Measurements from ENCODE around the gene CHRDL2.

The CHRDL2 gene, protein sequence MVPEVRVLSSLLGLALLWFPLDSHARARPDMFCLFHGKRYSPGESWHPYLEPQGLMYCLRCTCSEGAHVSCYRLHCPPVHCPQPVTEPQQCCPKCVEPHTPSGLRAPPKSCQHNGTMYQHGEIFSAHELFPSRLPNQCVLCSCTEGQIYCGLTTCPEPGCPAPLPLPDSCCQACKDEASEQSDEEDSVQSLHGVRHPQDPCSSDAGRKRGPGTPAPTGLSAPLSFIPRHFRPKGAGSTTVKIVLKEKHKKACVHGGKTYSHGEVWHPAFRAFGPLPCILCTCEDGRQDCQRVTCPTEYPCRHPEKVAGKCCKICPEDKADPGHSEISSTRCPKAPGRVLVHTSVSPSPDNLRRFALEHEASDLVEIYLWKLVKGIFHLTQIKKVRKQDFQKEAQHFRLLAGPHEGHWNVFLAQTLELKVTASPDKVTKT

DNA sequence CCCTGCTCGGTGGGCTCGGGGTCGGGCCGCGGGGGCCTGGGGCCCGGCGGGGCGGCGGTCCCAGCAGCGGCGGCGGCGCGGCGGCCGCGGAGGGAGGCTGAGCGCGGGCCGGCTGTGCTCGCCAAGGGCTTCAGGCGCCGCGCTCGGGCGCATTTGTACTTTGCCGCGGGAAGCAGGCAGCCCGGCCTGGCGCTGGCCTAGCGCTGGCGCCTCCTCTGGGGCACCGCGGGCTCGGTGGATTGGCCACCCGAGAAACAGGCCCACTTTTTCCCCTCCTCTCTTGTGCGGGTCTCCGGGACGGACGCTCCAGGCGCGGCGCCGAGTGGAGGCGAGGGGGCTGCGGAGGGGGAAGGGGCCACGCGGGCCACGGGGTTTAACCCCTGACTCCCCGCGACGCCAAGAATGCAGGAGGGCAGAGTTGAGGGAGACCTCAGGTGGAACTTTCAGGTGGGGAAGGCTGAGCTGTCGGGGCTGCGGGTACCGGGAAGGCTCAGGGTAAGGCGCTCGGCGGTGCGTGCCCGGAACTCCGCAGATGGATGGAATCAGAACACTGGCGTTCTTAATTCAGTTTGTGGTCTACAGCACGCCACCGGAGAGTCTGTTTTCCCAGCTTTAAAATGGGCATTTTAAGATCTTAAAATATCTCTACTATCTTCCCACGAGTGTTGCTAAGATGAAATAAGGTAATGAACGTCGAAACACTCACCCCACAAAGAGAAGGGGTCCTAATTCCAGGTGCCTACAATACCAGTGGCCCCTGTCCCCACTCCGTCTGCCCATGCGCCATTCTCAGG lies at the start of gene CHRDL2:
TSS of gene CHRDL2 (minus strand) at position 126 of the 794 bp plus-strand sequence. CDS start 538 bp downstream, outside the sequence.
- TF ChIP-seq EZH2phosphoT487 (IDR thresholded peaks at IDR 0.05; ENCODE audit: low read length) (no peak), EZH2 (optimal IDR thresholded peaks at IDR 0.05; ENCODE audit: low read depth, low read length) (no peak)
- TF ChIP-seq, protein P1, sequence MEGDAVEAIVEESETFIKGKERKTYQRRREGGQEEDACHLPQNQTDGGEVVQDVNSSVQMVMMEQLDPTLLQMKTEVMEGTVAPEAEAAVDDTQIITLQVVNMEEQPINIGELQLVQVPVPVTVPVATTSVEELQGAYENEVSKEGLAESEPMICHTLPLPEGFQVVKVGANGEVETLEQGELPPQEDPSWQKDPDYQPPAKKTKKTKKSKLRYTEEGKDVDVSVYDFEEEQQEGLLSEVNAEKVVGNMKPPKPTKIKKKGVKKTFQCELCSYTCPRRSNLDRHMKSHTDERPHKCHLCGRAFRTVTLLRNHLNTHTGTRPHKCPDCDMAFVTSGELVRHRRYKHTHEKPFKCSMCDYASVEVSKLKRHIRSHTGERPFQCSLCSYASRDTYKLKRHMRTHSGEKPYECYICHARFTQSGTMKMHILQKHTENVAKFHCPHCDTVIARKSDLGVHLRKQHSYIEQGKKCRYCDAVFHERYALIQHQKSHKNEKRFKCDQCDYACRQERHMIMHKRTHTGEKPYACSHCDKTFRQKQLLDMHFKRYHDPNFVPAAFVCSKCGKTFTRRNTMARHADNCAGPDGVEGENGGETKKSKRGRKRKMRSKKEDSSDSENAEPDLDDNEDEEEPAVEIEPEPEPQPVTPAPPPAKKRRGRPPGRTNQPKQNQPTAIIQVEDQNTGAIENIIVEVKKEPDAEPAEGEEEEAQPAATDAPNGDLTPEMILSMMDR (IDR thresholded peaks at IDR 0.05; ENCODE audit: low read length), result no peak
- Histone ChIP-seq H3F3A (ENCODE audit: insufficient read depth, low read length) (no peaks in the 10 kb centered on the region), H3K36me3 (replicated peaks; ENCODE audit: insufficient read depth, low read length) (no peaks in the 10 kb centered on the region), H3K27ac (ENCODE audit: low read length) (no peak within 1 kb of the TSS), H3K9me3 (replicated peaks; ENCODE audit: insufficient read depth, low read length) (no peaks in the 10 kb centered on the region), H3K27me3 (replicated peaks; ENCODE audit: insufficient read depth, low read length) (peaks cover 28% of the 10 kb centered on the region), H3K4me3 (ENCODE audit: low read length) (no peak within 1 kb of the TSS), H3K4me2 (ENCODE audit: low read depth, low read length) (no peak within 1 kb of the TSS), H3K4me1 (ENCODE audit: low read length) (no peaks in the 10 kb centered on the region), H3K9ac (ENCODE audit: low read length) (no peak within 1 kb of the TSS), H3K79me2 (ENCODE audit: low read length) (no peaks in the 10 kb centered on the region), H4K20me1 (ENCODE audit: insufficient read depth, low read length) (no peaks in the 10 kb centered on the region), H3K9me2 (replicated peaks; ENCODE audit: insufficient read depth, low read length) (no peaks in the 10 kb centered on the region), H2AFZ (ENCODE audit: low read length) (no peak within 1 kb of the TSS)
- DNase-seq, result no peak

DNA sequence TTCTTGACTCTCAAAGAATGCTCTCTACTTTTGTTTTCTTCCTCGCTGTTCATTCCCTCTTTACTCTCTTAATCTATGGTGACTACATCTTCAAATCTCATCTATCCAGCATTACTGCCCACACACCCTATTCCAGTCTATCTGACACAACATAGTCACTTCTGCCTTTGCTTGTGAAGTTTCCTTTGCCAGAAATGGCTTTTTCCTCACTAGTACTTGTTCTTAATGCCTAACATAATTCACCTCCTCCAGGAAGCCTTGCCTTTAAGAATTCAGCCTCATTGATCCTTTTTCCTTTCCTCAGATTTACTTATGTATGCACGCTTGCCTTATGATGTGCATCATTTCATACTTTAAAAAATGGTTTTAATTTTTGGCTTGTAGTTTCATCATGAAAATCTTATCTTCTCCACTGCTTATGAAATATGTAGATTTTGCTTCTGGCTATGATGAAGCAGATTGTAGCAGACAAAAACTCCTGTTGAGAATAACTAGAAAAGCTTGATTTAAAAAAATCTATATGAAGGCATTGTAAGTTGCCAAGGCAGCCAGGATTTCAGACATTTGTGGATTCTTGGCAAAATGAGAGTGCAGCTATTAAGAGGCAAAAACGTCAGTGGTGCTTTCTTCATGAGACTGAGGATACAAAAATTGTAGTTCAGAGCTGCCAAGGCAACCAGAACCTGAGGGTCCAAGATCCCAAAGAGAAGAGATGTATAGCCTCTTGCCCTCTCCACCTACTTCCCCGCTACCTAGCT lies 49.2 kb upstream of the CHRDL2 start:
- H3K27me3 ChIP-seq (replicated peaks; ENCODE audit: insufficient read depth, low read length), result no peaks in the 10 kb centered on the region
- no peaks in the 10 kb centered on the region for H4K20me1 ChIP-seq (ENCODE audit: insufficient read depth, low read length)
- peaks cover 80% of the 10 kb centered on the region for H3K79me2 ChIP-seq (ENCODE audit: low read length)
- TF ChIP-seq EZH2phosphoT487 (IDR thresholded peaks at IDR 0.05; ENCODE audit: low read length) (no peak), EZH2 (optimal IDR thresholded peaks at IDR 0.05; ENCODE audit: low read depth, low read length) (no peak)
- TF ChIP-seq, protein P1 (IDR thresholded peaks at IDR 0.05; ENCODE audit: low read length), result no peak
- H3K27ac ChIP-seq (ENCODE audit: low read length), result no peak overlapping the region
- H3F3A ChIP-seq (ENCODE audit: insufficient read depth, low read length), result peaks cover 15% of the 10 kb centered on the region
- H3K4me3 ChIP-seq (ENCODE audit: low read length), result no peak overlapping the region
- no peak overlapping the region for H3K4me2 ChIP-seq (ENCODE audit: low read depth, low read length)
- H3K36me3 ChIP-seq (replicated peaks; ENCODE audit: insufficient read depth, low read length), result no peaks in the 10 kb centered on the region
- peaks cover 28% of the 10 kb centered on the region for H3K4me1 ChIP-seq (ENCODE audit: low read length)
- H2AFZ ChIP-seq (ENCODE audit: low read length), result no peak overlapping the region
- H3K9me2 ChIP-seq (replicated peaks; ENCODE audit: insufficient read depth, low read length), result no peaks in the 10 kb centered on the region
- H3K9me3 ChIP-seq (replicated peaks; ENCODE audit: insufficient read depth, low read length), result no peaks in the 10 kb centered on the region
- H3K9ac ChIP-seq (ENCODE audit: low read length), result no peak overlapping the region
- DNase-seq, result no peak

DNA sequence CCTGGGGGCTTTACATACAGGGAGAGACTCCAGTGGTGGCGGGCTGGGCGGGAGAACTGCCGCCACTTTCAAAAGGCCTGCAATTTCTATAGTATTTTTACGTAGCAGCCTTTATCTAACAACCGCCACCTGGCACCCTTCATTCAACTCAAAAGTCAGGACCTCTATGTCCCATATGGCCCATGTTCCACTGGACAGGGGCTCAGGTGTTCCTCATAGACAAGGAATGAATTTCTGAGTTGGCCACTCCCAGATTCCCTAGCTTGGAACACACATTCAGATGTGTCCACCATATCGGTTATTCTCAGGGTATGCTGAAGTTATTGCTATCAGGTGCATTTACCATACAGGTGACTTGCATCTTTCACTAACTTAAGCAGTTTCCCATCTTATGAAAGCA lies 47.4 kb upstream of the CHRDL2 start:
- H3K4me3 ChIP-seq (ENCODE audit: low read length), result no peak overlapping the region
- no peaks in the 10 kb centered on the region for H3K27me3 ChIP-seq (replicated peaks; ENCODE audit: insufficient read depth, low read length)
- H3F3A ChIP-seq (ENCODE audit: insufficient read depth, low read length), result peaks cover 11% of the 10 kb centered on the region
- no peak overlapping the region for H3K9ac ChIP-seq (ENCODE audit: low read length)
- TF ChIP-seq, protein P1 (IDR thresholded peaks at IDR 0.05; ENCODE audit: low read length), result no peak
- TF ChIP-seq EZH2phosphoT487 (IDR thresholded peaks at IDR 0.05; ENCODE audit: low read length) (no peak), EZH2 (optimal IDR thresholded peaks at IDR 0.05; ENCODE audit: low read depth, low read length) (no peak)
- H3K36me3 ChIP-seq (replicated peaks; ENCODE audit: insufficient read depth, low read length), result no peaks in the 10 kb centered on the region
- no peak overlapping the region for H2AFZ ChIP-seq (ENCODE audit: low read length)
- no peaks in the 10 kb centered on the region for H3K9me3 ChIP-seq (replicated peaks; ENCODE audit: insufficient read depth, low read length)
- H3K79me2 ChIP-seq (ENCODE audit: low read length), result peaks cover 79% of the 10 kb centered on the region
- peaks cover 17% of the 10 kb centered on the region for H3K4me1 ChIP-seq (ENCODE audit: low read length)
- H4K20me1 ChIP-seq (ENCODE audit: insufficient read depth, low read length), result no peaks in the 10 kb centered on the region
- no peaks in the 10 kb centered on the region for H3K9me2 ChIP-seq (replicated peaks; ENCODE audit: insufficient read depth, low read length)
- H3K27ac ChIP-seq (ENCODE audit: low read length), result no peak overlapping the region
- no peak overlapping the region for H3K4me2 ChIP-seq (ENCODE audit: low read depth, low read length)
- DNase-seq, result no peak

All from MM.1S (cell line).